ENCODE results near the gene RALGAPB.
"Not testable (repeated sequence)": the region's sequence is repeated elsewhere in the genome, so short reads cannot be mapped to it uniquely, and the experiment has no call there.

RALGAPB gene

DNA sequence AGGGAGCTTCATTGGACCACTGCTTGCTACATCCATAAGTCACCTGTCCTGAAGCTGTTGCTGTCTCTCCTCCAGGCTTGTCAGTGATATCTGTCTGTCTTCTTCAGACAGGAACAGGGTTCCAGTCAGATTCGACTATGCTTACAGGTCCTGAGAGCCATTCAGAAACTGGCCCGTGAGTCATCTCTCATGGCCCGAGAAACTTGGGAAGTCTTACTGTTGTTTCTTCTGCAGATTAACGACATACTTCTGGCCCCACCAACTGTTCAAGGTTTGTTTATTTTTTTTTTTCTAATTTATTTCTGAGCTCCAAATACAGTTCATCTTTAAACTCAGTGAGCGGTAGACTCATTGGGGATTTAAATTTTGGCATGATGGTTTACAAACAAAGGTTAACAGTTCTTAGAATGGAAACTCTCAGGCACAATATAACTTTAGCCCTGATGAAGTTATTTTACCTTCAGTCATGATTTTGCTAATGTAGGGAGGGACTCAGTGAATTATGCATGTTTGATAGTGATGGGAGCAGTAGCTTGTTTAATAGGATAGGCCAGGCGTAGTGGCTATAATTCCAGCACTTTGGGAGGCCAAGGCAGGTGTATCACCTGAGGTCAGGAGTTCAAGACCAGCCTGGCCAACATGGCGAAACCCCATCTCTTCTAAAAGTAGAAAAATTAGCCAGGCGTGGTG, 24.7 kb downstream of the RALGAPB start:
- no peak for DNase-seq (ENCODE audit: low read depth)

DNA sequence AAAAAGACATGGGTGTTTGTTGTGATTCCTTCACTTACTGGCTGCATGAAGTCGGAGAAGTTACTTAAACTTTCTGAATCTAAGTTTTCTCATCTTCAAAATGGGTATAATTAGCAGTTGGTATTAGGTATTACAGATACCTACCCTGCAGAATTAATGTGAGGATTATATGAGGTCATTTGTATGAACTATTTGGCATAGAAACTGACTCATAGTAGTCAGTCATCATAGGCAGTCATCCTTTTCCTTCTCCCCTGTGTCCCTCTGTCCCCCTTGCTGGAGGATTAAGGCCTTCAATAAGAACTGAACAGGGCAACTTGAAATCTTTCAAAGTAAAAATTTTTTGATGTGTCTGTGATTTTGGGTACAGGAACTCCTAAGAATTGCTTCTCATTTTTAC, 26.3 kb downstream of the RALGAPB start:
- DNase-seq (ENCODE audit: low read depth) = no peak

DNA sequence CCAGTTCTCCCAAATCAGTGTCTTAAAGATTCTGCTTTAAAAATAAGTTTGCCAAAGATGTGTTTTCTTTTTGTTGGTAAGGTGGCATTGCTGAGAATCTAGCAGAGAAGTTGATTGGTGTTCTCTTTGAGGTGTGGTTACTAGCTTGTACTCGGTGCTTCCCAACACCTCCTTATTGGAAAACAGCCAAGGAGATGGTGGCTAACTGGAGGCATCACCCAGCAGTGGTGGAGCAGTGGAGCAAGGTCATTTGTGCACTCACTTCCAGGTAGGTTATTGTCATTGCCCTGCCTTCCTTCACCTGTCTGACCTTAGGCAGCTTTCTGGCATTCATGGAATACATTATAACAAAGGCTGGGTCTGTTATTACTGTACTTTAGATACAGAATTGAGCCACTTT, 26.7 kb downstream of the RALGAPB start:
- DNase-seq (ENCODE audit: low read depth) = no peak

DNA sequence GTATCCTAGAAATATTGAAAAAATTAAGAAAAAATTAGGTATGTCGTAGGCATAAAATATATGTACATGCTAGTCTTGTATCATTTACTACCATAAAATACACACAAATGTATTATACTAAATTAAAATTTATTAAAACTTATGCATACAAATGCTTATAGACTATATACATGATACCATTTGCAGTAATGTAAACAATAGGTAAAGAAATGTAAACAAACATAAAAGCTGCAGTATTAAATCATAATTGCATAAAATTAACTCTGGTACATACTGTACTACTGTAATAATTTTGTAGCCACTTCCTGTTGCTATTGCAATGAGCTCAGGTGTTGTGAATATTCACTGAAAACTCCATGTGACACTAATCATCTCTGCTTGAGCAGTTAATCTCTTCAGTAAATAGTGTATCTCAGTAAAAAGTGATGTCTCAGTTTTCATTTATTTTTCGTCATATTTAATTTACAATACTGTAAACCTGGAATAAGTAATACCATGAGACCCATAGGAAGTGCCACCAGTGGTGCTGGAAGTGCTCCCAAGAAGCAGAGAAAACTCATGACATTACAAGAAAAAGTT, 29.3 kb downstream of the RALGAPB start:
- no peak for DNase-seq (ENCODE audit: low read depth)

DNA sequence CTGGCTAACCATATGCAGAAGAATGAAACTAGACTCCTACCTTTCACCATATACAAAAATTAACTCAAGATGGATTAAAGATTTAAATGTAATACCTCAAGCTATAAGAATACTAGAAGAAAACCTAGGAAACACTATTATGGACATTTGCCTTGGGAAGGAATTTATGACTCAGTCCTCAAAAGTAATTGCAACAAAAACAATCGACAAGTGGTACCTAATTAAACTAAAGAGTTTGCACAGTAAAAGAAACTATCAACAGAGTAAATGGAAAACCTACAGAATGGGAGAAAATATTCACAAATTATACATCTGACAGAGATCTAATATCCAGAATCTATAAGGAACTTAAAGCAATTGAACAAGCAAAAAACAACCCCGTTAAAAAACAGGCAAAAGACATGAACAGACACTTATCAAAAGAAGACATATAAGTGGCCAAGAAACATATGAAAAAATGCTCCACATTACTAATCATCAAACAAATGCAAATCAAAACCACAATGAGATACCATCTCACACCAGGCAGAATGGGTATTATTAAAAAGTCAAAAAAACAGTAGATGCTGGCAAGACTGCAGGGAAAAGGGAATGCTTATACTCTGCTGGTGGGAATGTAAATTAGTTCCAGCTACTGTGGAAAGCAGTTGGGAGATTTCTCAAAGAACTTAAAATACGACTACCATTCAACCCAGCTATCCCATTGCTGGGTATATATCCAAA, 31.9 kb downstream of the RALGAPB start:
- no peak for DNase-seq (ENCODE audit: low read depth)

DNA sequence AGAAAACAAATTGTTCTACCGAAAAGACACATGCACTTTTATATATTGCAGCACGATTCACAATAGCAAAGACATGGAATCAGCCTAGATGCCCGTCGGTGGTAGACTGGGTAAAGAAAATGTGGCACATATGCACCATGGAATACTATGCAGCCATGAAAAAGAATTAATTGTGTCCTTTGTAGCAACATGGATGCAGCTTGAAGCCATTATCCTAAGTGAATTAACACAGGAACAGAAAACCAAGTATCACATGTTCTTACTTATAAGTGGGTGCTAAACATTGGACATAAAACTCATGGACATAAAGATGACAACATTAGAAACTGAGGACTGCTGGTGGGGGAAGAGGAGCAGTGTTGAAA, 32.4 kb downstream of the RALGAPB start:
- DNase-seq (ENCODE audit: low read depth) = no peak

DNA sequence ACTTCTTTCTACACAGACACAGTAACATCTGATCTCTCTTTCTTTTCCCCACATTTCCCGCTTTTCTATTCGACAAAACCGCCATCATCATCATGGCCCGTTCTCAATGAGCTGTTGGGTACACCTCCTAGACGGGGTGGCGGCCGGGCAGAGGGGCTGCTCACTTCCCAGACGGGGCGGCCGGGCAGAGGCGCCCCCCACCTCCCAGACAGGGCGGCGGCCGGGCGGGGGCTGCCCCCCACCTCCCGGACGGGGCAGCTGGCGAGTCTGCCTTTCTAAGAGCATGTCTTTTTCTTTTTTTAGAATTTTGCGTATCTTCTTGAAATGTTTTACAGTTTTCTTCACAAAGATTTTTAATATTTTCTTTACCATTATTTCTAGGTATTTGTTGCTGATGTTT, 39.1 kb downstream of the RALGAPB start:
- DNase-seq (ENCODE audit: low read depth) = not testable (repeated sequence)

DNA sequence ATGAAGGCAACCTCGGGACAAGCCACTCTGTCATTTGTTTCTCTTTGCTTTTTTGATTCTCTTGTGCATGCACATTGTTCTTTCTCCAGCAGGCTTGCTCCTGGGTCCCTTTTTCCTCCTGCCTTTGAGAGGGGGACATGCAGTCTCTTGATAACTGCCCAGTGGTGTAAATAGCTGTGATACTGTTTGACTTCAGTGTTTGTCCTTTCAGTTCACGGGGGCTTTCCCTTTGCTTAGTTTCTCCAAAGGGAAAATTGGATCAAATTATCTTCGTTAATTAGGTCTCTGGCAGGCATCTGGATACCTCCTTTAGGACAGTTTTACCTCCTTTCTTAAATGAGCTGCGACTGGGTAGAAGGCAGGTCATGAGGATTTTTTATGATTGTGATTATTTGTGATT, 41.5 kb downstream of the RALGAPB start:
- DNase-seq (ENCODE audit: low read depth) = no peak

DNA sequence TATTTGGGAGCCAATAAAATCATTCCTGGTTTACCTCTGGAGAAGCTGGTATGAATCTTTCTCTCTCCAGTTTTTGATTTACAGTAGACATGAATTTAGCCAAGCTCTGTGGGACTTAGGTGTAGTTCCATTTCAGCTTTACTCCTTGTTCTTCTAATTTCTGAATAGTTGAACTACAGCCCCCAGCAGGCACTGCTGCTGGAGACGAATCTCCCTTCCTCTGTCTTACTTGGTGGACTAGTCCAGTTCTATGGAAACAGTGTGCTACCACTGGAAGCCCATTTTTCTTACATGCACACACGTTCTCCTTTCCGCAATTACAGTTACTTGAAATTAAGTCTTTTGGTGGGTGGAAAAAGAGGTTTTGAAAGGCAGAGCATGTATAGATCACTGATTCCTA, 42.3 kb downstream of the RALGAPB start:
- DNase-seq (ENCODE audit: low read depth) = no peak

DNA sequence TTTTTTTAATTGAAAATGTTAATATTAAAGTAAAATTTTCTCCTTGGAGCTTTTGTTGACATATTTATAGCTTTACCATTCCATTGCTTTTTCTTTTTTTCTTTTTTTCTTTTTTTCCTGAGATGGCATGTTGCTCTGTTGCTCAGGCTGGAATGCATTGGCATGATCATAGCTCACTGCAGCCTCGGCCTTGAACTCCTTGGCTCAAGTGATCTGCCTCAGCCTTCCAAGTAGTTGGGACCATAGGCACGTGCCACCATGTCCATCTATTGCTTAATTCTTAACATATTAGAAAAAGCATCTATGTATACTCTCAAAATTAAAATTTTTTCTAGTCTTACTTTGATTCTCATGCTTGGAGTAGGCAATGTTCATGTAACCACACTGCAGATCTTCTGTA, 43.0 kb downstream of the RALGAPB start:
- no peak for DNase-seq (ENCODE audit: low read depth)

DNA sequence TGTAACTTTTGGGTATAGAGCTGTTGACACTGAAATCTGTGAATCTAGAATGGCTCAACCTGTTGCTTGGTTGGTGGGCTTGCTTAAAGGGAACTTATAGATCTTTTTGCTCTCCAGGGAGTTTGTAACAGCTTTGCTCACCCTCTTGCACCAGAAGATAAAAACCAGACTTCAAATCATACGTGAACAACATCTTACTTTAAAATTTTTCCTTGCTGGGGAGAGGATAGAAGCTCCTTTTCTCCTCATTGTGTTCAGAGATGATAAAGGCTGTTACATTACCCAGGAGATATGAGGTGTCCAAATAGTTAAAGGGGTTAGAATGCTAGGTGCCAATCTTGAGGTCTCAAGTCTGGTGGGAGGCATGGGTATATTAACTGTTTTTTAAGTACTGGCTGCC, 46.8 kb downstream of the RALGAPB start:
- no peak for DNase-seq (ENCODE audit: low read depth)

DNA sequence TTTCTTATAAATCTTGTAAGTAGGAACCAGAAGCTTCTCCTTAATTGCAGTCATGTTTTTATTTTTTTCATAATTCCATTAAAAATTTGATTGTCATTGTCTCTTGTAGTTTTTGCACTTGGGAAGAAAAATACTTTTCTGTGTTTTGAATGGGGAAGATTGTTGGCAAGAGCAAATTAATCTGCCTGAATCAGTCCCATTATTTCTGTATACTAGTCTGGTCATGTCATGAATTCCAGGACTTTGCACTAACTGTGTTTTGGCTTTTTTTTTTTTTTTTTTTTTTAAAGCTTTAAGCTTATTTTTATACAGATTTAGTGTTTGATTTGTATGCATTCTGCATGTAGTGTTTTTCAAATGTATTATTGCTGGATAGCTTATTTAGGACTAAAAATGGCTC, 47.6 kb downstream of the RALGAPB start:
- DNase-seq (ENCODE audit: low read depth) = no peak

DNA sequence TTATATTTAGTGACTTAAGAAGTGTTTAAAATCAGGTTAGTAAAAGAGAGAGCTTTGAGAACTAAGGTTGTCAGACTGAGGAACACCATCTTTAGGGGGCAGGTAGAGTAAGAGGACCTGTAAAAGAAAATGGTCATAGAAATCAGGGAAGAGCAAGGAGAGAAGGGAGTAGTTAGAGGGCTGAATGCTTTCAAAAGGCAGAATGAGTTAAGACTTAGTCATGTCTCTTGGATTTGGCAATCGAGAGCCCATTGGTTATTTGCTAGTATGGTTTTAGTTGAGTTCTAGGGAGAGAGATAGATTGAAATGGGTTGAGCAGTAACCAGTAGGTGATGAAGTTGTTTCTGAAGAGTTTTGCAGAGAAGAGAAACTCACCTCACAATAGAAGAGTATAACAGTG, 51.1 kb downstream of the RALGAPB start:
- no peak for DNase-seq (ENCODE audit: low read depth)

DNA sequence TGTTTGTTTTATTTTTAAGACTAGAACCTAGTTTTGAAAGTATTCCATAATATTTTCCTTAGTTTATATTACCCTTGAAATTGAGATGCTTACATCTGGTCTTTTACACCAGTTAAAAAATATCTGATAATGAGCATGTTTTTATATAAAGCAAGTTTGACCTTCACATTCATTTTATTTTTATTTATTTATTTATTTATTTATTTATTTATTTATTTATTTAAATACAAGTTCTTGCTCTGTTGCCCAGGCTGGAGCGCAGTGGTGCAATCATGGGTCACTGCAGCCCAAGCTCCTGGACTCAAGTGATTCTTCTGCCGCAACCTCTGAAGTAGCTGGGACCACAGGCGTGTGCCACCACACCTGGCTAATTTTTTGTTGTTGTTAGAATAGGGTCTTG, 55.5 kb downstream of the RALGAPB start:
- no peak for DNase-seq (ENCODE audit: low read depth)

DNA sequence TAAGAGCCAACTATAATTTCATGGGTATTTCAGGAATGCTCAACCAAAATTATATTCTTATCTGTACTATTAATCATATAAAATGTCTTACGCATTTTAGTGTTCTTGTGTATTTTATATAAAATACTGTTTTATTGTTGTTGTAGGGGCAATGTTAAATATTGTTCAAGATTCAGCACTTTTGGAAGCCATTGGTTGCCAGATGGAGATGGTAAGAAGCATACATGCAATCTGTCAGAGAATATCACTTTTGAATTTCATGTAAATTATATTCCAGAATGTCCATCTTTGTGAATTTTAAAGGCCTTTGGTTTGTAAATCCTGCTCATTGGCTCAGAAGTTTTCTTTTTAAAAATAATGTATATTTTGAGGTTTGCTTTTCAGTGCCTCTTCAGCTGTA, 58.4 kb downstream of the RALGAPB start:
- DNase-seq (ENCODE audit: low read depth) = no peak

DNA sequence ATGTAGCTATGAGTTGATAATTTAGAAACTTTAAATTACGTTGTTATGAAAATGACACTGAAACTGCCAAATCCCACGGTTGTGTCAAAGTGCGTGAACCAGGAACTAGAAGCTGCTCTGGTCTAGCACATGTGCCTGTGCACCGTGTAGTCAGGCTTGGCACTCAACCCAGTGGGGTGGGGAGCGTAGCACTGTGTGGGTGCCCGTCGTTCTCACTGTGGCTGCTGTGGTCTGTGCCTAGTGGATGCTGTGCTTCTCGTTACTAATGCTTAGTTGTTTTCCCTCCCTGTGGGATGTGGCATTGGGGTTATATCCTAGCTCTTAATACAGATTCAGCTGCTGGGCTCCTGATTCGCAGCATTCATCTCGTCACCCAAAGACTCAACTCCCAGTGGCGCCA, 62.1 kb downstream of the RALGAPB start:
- peak; percentile 0 for DNase-seq (ENCODE audit: low read depth)

DNA sequence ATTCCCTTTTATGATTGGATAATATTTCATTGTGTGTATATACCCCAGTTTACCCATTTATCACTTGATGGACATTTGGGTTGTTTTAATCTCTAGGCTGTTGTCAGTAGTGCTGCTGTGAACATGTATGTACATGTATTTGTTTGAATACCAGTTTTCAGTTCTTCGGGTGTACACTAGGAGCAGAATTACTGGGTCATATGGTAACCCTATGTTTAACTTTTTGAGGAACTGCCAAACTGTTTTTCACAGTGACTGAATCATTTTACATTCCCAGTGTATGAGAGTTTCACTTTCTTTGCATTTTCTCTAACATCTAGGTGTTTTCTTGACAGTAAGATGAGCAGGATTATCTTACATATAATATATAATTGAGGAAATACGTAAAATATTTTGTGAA, 63.7 kb downstream of the RALGAPB start:
- no peak for DNase-seq (ENCODE audit: low read depth)

DNA sequence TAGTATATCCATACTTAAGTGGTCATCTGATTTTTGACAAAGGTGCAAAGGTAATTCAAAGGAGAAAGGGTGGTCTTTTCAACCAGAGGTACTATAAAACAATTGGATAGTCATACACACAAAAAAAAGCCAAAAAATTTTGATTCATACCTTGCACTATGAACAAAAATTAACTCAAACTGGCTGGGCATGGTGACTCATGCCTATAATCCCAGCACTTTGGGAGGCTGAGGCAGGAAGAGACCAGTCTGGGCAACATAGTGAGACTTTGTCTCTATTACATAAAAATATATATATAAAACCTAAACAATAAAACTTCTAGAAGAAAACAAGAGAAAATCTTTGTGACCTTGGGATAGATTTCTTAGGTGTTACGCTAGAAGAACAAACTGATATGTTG, 64.5 kb downstream of the RALGAPB start:
- no peak for DNase-seq (ENCODE audit: low read depth)

DNA sequence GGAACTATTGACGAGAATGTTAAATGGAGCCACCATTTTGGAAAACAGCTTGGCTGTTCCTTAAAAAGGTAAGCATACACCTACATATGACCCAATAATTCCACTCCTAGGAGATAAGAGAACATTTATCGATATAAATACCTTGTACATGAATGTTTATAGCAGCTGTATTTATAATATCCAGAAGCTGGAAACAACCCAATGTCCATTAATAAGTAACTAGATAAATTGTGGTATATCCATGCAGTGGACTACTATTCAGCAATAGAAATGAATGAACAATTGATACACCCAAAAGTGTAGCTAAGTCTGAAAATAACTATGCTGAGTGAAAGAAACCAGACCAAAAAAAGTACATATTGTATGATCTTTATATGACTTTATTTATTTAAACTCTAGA, 66.1 kb downstream of the RALGAPB start:
- DNase-seq (ENCODE audit: low read depth) = no peak

DNA sequence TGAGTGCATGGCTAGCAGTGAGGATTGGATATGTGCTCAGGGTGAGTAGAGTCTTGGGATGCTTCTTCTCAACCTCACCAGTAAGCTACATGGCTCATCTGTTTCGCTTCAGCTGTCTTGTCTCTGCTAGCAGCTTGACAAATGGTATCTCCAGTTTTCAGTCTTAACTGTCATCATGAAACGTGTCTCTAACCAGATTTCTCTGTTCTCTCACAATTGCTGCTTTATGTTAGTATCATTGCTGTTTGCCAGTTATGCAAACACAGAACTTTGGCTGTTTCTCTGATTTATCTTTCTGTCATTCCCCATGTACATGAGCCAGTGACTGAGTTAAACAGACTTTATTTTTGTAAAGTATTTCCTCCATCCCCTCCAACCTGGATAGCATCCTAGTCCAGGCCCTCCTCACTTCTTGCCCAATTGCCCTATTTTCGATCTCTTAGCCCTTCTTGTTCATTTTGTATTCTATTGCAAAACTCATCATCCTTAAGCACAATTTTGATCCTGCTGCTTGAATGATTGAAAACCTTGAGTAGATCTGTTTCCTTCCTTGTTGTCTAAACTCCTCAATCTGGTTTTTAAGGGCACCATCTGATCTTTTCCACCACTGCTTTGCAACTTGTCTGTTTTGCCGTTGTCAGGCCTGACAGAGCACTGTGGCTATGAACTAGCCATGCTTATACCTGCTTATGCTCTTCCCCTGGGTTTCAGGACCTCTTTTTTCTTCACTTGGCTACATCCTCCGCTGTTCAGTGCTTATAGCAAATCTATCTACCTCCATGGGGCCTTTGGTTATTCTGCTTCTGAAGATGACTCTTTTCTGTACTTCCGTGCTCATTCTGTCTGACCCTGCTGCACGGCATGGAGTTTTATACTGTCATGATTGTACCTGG, 70.6 kb downstream of the RALGAPB start:
- DNase-seq (ENCODE audit: low read depth) = no peak

DNA sequence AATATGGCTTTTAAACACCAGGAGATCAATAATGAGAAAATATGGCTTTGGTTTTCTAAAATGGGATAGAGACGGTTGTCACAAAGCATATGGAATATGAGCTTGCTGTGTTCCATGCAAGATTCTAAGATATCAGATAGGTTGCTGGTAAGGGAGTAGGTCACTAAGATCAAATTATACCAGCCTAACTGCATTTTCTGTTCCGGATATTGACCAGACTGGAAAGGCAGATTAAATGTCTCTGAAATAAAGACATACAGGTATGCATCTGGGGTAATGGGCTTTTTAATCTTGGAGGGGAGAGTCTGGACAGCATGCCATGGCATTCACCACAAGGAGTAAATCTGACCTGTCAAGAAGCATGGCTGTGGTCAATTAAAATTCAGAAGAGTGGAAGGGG, 73.1 kb downstream of the RALGAPB start:
- no peak for DNase-seq (ENCODE audit: low read depth)

DNA sequence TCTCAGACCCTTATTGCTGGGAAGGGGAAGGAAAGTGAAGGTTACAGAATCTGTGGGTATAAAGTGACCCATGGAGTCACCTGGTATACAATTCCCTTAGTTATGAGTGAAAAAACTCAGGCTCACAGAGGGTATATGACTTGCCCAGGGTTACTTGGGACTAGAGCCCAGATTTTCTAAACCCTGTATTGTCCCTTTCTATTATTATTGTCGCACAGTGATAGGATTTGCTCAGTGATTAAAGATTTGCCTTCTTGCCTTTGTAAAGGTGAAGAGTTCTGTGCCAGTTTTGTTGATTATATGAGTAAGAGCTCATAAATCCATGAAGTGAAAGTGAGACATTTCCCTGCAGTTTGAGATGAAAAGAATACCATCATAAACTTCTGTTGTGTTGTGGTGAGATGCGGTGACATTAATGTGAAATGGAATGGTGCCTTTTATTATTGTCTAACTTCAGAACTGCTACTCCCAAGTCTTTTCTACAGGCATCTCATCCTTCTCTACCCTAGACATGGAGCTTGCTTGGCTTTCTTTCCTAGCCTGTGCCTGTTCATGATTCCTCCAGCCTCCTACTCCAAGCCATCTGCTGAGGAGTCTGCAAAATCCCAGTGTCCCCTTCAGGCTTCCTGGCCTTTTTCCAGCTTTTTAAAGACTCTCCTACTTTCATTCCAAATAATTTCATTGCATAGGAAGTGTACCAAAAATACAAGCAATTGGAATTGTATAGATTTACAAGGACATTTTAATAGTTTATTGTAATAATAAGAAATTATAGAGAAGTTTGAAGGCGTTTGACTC, 74.8 kb downstream of the RALGAPB start:
- no peak for DNase-seq (ENCODE audit: low read depth)

Measured in stimulated activated CD8-positive, alpha-beta memory T cell treated with anti-CD3 and anti-CD28 coated beads, Interleukin-15, amount 100 ng/mL, for 24 hours (primary cell).